GM12878 (cell line): ENCODE results near the gene ANTXR2. TPM values are rescaled to one million over a fixed set of nuclear protein-coding genes. Genes with fewer than 3 reads are reported as not detected.

Experiments used
- ATAC-seq: fragments of 200-7000 bp; cut with Tn5 transposase; 3 replicates; pipeline ENCODE4 v1.9.1; 2020; ENCODE audit warnings: mild to moderate bottlenecking, moderate library complexity
- BruUV-seq: library from RNA; stranded (reverse); fragments of 400-500 nt; replicated peaks from 2 replicates; lab custom pipeline; 2021; lab: Mats Ljungman, UMichigan
- CTCF ChIA-PET: fragments of 300-600 bp; sonication (Branson Sonifier 250); formaldehyde crosslinking; extraction: SDS; loops from one replicate; lab custom pipeline; 2021; ENCODE audit warnings: inconsistent platforms; lab: Yijun Ruan, JAX
- POLR2A ChIA-PET: fragments of 350-600 bp; formaldehyde crosslinking; extraction: SDS; loops from one replicate; lab custom pipeline; 2021; ENCODE audit warnings: inconsistent platforms; lab: Charles Lee
- RAD21 ChIA-PET: fragments of 300-600 bp; sonication (Branson Sonifier 250); formaldehyde crosslinking; loops from one replicate; lab custom pipeline; 2023; ENCODE audit warnings: antibody characterized with exemption; ENCODE audit not compliant: unreplicated experiment; lab: Charles Lee
- SMC1A ChIA-PET: fragments of 300-600 bp; sonication (Branson Sonifier 250); formaldehyde crosslinking; loops from one replicate; lab custom pipeline; 2023; ENCODE audit not compliant: unreplicated experiment, uncharacterized antibody; lab: Charles Lee
- DNase-seq: peaks from one replicate; pipeline ENCODE4 v3.0.0-alpha.2; 2011; ENCODE audit warnings: low read depth, low spot score
- FAIRE-seq: peaks from 3 replicates; lab custom pipeline; 2011; peaks lifted over from hg19 to GRCh38; lab: Jason Lieb, UNC
- H2AFZ ChIP-seq: 2 replicates; pipeline ENCODE4 v1.6.0; 2011; ENCODE audit warnings: low read depth, low read length, control low read depth; ENCODE audit not compliant: control insufficient read depth
- H3K27ac ChIP-seq: 2 replicates; pipeline ENCODE4 v1.5.1; 2011; ENCODE audit warnings: control low read depth; ENCODE audit not compliant: control insufficient read depth, insufficient read depth
- H3K27me3 ChIP-seq, 2 experiments: replicated peaks in 1 of 2; 2 replicates each; pipeline versions ENCODE4 v1.6.0 to v1.6.1; 2011; ENCODE audit warnings: low read length in 1 of 2; ENCODE audit not compliant: control insufficient read depth in 2 of 2, insufficient read depth in 2 of 2
- H3K36me3 ChIP-seq, 2 experiments: 2 replicates each; pipeline ENCODE4 v1.5.1; 2011; ENCODE audit warnings: low read length in 1 of 2; ENCODE audit not compliant: control insufficient read depth in 2 of 2, insufficient read depth in 2 of 2
- H3K4me1 ChIP-seq: 2 replicates; pipeline ENCODE4 v1.6.1; 2011; ENCODE audit warnings: mild to moderate bottlenecking, low read length, moderate library complexity, mixed read lengths; ENCODE audit not compliant: control insufficient read depth, insufficient read depth
- H3K4me2 ChIP-seq: 2 replicates; pipeline ENCODE4 v1.6.0; 2011; ENCODE audit warnings: control low read depth; ENCODE audit not compliant: control insufficient read depth, insufficient read depth
- H3K4me3 ChIP-seq: fragments of 200-600 bp; sonication (generic); 2 replicates; pipeline ENCODE4 v1.5.1; 2016
- H3K79me2 ChIP-seq: 2 replicates; pipeline ENCODE4 v1.6.0; 2011; ENCODE audit warnings: low read length; ENCODE audit not compliant: control insufficient read depth, insufficient read depth
- H3K9ac ChIP-seq: 2 replicates; pipeline ENCODE4 v1.8.0; 2011; ENCODE audit warnings: low read length, control low read depth, mixed read lengths; ENCODE audit not compliant: control insufficient read depth, insufficient read depth
- H3K9me3 ChIP-seq: replicated peaks from 3 replicates; pipeline ENCODE4 v1.5.1; 2011; ENCODE audit warnings: mild to moderate bottlenecking, low read length; ENCODE audit not compliant: control insufficient read depth, insufficient read depth
- H4K20me1 ChIP-seq: 2 replicates; pipeline ENCODE4 v1.6.0; 2011; ENCODE audit not compliant: control insufficient read depth, insufficient read depth
- CHD1 ChIP-seq: IDR thresholded peaks from 2 replicates; pipeline ENCODE4 v1.6.1; 2012; ENCODE audit warnings: low read depth, low read length, improper control_type of control experiment
- DPF2 ChIP-seq: fragments of 450-650 bp; IDR thresholded peaks from 2 replicates; pipeline ENCODE4 v1.6.1; 2017; ENCODE audit warnings: mild to moderate bottlenecking
- HDAC6 ChIP-seq: fragments of 200-600 bp; sonication (generic); IDR thresholded peaks from one replicate; pipeline ENCODE4 v1.8.0; 2017; ENCODE audit warnings: antibody characterized with exemption; ENCODE audit not compliant: unreplicated experiment
- WGBS: methylation state at CpG from one replicate; pipeline ENCODE4 v1.1.6; 2016; ENCODE audit warnings: low lambda C conversion rate; ENCODE audit not compliant: insufficient replicate concordance, insufficient coverage; ENCODE audit errors: missing lambda C conversion rate; 5-methylcytosine and 5-hydroxymethylcytosine counted together
- in situ Hi-C: fragments of 300-500 bp; cut with MboI; formaldehyde crosslinking; loops from 9 replicates; pipeline ENCODE4 v1.14.3; 2018; ENCODE audit warnings: mixed read lengths
- intact Hi-C: fragments of 100-400 bp; cut with micrococcal nuclease; formaldehyde crosslinking; loops from one replicate; pipeline ENCODE4 v1.14.2; 2022; ENCODE audit not compliant: unreplicated experiment
- polyA plus RNA-seq, 11 experiments: library from polyadenylated mRNA; depleted of rRNA in 4 of 11; unstranded in 6 of 11; stranded (reverse) in 5 of 11; fragments of >200 nt; fragmentation: Nextera tagmentation in 4 of 11; fragmentation: Illumina TruSeq in 1 of 11; extraction: Ambion mirVana in 4 of 11; extraction: Trizol in 1 of 11; gene quantifications; 1 replicate in 1 of 11; 2 replicates in 10 of 11; pipeline versions ENCODE4 v1.2.1 to v1.2.3, GENCODE V29; 2011 to 2016; ENCODE audit warnings: inconsistent platforms in 2 of 11, missing spikeins in 2 of 11, low read depth in 1 of 11
- total RNA-seq, 4 experiments: library from RNA; depleted of rRNA in 3 of 4; stranded (reverse); fragments of >200 nt in 3 of 4; fragmentation: Illumina TruSeq in 1 of 4; extraction: Trizol in 1 of 4; gene quantifications; 2 replicates each; pipeline versions ENCODE4 v1.2.1 to v1.2.3, GENCODE V29; 2013 to 2021
- TF ChIP-seq, protein P1 (sequence below): IDR thresholded peaks from 2 replicates; pipeline ENCODE4 v1.6.1; 2012; ENCODE audit warnings: mild to moderate bottlenecking, low read depth, low read length

Gene ANTXR2
- total and polyA plus RNA-seq, 10 of the 15 experiments (the other 5 are each of a cell fraction or from before 2014, with no cell fraction given), result 1.4 to 8.9 (median 5.7) TPM

DNA sequence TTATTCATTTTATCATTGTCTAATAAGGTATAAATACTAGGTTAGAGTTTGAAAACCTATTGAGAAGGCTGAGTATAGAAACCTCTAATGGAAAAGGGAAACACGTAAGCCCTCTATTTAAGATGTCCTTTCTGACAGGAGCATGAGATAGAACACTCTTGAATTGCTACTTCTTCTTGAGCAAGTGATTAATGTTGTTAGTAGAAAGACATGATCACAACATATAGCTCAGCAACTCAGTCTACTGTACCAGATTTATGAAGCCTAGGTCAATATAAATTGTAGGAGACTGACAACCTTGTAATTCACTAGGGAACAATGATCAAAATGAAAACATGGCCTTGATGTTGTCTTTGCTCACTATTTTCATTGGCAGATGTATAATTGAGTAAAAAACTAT, 189.7 kb downstream of the ANTXR2 start:
- no peaks in the 10 kb centered on the region for H3K79me2 ChIP-seq
- POLR2A ChIA-PET, result no interaction called here
- TF ChIP-seq CHD1 (no peak), HDAC6 (no peak)
- TF ChIP-seq, all 136 proteins: peak for 0
- no peak overlapping the region for H2AFZ ChIP-seq
- no peak overlapping the region for H3K9ac ChIP-seq
- no TSS peak for BruUV-seq
- H3K4me1 ChIP-seq, result no peaks in the 10 kb centered on the region
- H3K9me3 ChIP-seq, result no peaks in the 10 kb centered on the region
- intact Hi-C loops, result no loop called here
- H3K4me3 ChIP-seq, result no peak overlapping the region
- in situ Hi-C loops, result no loop called here
- 43% methylated on average over 1 of the region's 1 CpG for WGBS
- CTCF ChIA-PET, result no interaction called here
- no peak for DNase-seq
- H3K27me3 ChIP-seq, result no peaks in the 10 kb centered on the region
- no peak for FAIRE-seq
- ATAC-seq, result no peak
- RAD21 ChIA-PET, result no interaction called here
- H3K36me3 ChIP-seq, result no peaks in the 10 kb centered on the region
- SMC1A ChIA-PET, result no interaction called here
- no peaks in the 10 kb centered on the region for H4K20me1 ChIP-seq
- H3K27ac ChIP-seq, result no peak overlapping the region
- H3K4me2 ChIP-seq, result no peak overlapping the region

DNA sequence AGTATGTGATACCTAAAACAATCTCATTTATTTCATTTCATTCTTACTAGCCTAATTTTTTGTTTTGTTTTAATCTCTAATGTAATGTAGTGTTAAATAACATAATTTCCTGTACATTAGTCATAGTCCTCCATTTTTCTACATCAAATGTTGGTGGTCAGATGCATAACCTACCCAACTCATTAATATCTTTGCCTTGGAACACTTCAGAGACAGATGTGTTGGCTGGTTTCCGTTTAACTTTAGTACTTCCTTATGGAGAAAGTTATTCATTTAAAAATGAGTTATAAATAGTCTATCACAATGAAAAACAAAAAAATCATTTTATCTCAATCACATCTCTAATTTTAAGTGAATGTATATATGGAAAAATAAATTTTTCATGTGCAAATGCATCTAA, 190.2 kb downstream of the ANTXR2 start:
- Histone ChIP-seq H3K27me3 (no peaks in the 10 kb centered on the region), H3K79me2 (no peaks in the 10 kb centered on the region), H3K9ac (no peak overlapping the region), H3K36me3 (no peaks in the 10 kb centered on the region), H3K9me3 (no peaks in the 10 kb centered on the region), H3K4me1 (no peaks in the 10 kb centered on the region), H4K20me1 (no peaks in the 10 kb centered on the region), H3K27ac (no peak overlapping the region), H2AFZ (no peak overlapping the region), H3K4me3 (no peak overlapping the region), H3K4me2 (no peak overlapping the region)
- FAIRE-seq, result no peak
- intact Hi-C loops (no loop called here), in situ Hi-C loops (no loop called here)
- WGBS, result 50% methylated on average over 1 of the region's 1 CpG
- ChIA-PET SMC1A (no interaction called here), POLR2A (interaction anchor here (0.7 kb wide), 1 partner anchor 398 kb away, joined by 7 read pairs; no protein-coding TSS in a partner anchor), CTCF (no interaction called here), RAD21 (no interaction called here)
- no TSS peak for BruUV-seq
- DNase-seq, result no peak
- TF ChIP-seq DPF2, result no peak
- TF ChIP-seq, protein P1, sequence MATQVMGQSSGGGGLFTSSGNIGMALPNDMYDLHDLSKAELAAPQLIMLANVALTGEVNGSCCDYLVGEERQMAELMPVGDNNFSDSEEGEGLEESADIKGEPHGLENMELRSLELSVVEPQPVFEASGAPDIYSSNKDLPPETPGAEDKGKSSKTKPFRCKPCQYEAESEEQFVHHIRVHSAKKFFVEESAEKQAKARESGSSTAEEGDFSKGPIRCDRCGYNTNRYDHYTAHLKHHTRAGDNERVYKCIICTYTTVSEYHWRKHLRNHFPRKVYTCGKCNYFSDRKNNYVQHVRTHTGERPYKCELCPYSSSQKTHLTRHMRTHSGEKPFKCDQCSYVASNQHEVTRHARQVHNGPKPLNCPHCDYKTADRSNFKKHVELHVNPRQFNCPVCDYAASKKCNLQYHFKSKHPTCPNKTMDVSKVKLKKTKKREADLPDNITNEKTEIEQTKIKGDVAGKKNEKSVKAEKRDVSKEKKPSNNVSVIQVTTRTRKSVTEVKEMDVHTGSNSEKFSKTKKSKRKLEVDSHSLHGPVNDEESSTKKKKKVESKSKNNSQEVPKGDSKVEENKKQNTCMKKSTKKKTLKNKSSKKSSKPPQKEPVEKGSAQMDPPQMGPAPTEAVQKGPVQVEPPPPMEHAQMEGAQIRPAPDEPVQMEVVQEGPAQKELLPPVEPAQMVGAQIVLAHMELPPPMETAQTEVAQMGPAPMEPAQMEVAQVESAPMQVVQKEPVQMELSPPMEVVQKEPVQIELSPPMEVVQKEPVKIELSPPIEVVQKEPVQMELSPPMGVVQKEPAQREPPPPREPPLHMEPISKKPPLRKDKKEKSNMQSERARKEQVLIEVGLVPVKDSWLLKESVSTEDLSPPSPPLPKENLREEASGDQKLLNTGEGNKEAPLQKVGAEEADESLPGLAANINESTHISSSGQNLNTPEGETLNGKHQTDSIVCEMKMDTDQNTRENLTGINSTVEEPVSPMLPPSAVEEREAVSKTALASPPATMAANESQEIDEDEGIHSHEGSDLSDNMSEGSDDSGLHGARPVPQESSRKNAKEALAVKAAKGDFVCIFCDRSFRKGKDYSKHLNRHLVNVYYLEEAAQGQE, result no peak
- no peak for ATAC-seq
